GM19099 (cell line): ENCODE results near the gene SLC49A4.

Experiments used
- POLR2A ChIP-seq: IDR thresholded peaks from 3 replicates; pipeline ENCODE4 v1.6.1; 2011; ENCODE audit warnings: low read depth; ENCODE audit not compliant: insufficient read length; ENCODE audit errors: extremely low read depth

SLC49A4 gene

DNA sequence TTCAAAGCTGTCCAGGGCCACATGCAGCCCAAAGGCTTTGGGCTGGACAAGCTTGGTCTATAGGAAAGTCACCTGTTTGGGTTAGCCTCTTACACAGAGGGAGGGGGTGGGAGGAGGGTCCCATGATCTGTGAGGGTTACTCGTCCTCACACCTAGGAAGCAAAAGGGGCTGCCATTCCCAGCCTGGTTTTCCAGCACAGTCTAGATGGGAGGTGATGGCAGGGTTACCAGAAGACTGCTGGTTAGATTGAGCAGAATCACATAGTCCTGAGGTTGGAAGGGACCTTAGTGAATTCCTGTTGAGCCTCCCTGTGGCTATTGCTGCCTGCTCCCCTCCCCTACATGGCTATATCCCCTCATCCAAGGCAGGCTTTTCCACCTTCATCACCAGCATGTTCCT lies 130.9 kb downstream of the SLC49A4 start:
- no peak for TF ChIP-seq POLR2A

DNA sequence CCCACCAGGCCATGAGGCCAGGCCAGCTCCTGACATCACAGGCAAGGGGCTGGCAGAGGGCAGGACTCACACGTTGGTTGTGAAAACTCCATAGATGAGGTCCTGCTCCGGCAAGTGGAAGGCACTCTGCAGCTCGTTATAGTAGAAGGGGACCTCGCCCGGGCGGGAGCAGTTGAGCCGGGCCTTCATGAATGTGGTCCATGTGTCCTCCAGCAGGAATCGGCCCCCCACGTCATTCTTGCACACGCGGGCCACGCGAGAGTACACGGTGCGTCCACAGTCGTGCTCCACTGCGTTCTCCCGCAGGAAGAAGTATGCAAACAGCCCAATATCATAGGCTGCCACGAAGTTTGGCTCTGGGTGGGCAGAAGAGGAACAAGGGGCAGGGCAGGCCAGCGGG lies 131.5 kb downstream of the SLC49A4 start:
- TF ChIP-seq POLR2A: no peak

DNA sequence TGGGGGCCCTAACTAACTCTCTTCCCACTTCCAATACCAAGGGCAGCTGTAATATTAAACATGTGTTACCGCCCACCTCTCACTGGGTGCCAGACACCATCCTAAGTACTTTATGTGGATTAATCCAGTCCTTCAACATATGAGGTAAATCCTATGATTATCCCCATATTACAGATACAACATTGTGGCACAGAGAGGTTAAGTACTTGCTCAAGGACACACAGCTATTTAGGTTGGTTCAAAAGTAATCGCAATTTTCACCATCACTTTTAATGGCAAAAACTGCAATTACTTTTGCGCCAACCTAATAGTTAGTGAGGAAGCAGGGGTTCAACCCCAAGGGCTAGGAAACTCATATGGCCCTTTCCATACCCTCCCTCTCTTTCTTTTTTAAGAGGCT lies 131.9 kb downstream of the SLC49A4 start:
- no peak for TF ChIP-seq POLR2A

DNA sequence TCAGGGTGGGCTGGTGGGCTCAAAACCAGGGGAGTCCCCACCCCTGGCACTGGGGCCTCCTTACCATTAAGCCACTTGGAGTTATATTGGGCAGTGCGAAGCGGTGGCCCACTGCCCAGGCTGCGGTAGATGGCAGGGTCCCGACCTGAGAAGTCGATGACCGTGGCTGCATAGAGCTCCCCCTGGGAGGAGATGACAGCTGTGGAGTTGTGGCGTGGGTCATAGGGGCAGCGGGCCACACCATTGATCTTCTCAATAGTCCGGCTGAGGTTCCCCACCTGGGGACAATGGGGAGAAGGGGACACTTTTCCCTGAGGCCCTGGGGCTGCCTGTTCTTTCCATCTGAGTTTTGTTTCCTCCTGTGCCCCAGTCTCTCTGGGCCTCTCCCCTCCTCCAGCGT lies 132.9 kb downstream of the SLC49A4 start:
- TF ChIP-seq POLR2A: no peak

DNA sequence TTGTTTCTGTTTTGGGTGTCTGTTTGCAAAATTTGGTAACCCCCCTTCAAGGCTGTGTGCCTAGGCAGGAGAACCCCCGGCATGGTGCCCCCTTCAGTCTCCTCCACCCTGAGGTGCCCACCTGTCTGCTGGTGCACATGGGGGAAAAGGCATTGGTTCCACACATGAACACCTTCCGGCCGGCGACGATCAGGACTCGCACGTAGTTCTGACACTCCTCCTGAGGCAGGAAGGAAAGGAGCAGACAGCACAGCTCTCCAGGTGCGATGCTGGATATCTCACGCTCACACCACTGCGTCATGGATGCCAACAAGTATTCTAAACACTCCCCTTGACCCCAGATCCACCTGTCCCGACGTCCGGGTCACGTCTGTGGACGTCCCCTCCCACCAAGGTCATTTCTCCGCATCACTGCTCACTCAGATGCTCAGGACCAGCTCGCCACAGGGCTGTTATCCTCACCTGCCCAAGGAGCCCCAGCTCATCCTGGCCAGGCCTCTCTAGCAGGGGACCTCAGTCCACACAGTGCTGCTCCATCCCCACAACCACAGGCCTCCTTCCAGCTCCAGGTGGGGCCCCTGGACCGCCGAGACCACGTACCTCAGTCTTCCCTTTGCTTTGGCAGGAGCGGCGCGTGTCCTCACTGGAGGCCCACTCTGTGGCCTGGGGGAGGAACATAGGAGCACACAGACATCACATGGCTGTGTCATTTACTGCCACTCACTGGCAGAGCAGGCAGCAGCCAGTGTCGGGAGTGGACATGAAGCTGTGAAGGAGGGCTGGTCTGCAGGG lies 133.7 kb downstream of the SLC49A4 start:
- no peak for TF ChIP-seq POLR2A

DNA sequence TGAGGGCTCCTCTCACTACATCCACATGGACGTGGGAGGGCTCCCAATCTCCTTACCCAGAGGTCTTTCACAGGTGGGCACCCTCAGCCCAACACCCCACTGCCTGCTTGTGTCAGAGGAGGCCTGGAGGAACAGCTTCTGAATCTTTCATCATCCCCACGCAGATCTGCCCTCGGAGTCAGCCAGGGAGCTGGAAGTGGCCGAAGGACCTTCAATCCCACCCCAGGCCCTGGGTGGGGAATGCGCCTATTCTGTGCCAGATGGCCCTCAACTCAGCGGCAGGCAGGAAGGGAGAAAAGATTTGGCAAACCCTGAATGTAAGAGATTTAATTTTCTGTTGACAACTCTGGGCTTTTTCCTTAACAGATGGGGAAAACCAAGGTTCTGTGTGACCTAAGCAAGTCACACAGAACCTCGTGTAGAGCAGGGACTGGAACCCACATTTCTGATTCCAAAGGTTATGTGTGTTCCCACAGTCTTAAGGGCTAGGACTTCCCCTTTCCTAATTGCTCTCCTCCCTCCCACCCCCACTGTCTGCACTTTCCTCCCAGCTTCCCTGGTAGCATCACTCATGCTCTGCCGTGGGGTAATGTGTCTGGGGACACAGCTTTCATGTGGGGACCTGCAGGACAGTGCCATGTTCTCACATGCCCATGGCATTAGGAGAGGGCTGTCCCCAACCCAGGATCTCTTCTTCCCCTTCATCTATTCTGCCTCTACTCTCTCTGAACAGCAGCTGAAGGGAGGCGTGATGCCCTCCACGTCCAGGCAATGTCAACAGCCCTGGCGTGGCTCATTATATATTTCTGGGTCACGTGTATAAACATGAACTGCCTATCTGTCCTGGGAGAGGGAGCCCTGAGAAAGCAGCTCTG lies 134.6 kb downstream of the SLC49A4 start:
- TF ChIP-seq POLR2A: no peak

DNA sequence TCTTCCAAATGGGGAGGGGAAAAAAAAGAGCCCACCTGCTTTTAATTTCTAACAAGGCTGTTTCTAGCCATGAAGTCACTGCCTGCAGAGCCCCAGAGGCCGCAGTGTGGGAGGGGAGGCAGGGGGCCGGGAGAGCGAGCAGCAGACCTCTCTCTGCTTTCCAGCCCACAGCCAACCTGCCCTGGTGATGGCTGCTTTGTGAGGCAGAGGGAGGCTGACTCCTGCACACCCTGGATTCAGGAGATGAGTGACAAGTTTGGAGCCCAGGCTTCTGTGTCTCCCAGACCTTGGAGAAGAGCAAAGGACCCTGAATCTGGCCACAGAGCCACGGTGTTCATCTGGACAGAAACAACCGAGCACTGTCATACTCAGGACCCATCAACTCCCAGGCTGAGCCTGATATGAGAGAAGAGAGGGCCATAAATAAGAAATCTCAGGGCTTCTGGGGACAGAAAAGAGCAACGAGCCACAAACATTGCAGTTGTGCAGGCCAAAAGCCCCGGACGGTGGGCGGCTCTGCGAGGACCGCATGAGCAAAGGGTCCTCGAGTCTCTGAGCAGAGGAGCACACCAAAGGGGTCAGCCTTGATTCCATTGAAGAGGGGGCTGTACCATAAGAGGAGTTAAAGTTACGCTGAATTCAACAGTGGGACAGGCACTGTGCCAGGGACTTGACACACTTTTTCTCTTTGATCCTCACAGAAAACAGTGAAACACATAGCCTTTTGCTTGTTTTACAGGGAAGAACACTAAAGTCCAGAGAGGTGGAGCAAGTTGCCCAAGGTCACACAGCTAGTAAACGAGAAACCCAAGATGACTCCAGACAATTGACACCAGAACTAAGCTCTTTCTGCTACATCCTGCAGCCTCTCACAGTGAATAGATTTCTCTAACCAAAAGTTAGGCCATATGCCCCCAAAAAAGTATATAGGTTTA lies 135.5 kb downstream of the SLC49A4 start:
- TF ChIP-seq POLR2A: no peak
